Fibroblast of villous mesenchyme (primary cell): ENCODE data around the gene GPC6. TPM values are rescaled to one million over a fixed set of nuclear protein-coding genes. Genes with fewer than 3 reads are reported as not detected.

Source experiments
- DNase-seq: peaks from one replicate; pipeline ENCODE4 v3.0.0-alpha.2; 2010; ENCODE audit warnings: low read depth
- H3K4me3 ChIP-seq: 2 replicates; pipeline ENCODE4 v1.5.1; 2011; ENCODE audit warnings: low read depth, mild to moderate bottlenecking, low read length
- total RNA-seq: library from RNA; depleted of rRNA; stranded (reverse); fragments of >200 nt; gene quantifications from 2 replicates; pipeline ENCODE4 v1.2.3, GENCODE V29; 2012
- TF ChIP-seq, protein P1 (sequence below): IDR thresholded peaks from 2 replicates; pipeline ENCODE4 v1.5.1; 2012; ENCODE audit warnings: low read depth, mild to moderate bottlenecking, low read length; ENCODE audit not compliant: insufficient read depth

Gene GPC6
- total RNA-seq, 1 donor: 6.0 TPM

DNA sequence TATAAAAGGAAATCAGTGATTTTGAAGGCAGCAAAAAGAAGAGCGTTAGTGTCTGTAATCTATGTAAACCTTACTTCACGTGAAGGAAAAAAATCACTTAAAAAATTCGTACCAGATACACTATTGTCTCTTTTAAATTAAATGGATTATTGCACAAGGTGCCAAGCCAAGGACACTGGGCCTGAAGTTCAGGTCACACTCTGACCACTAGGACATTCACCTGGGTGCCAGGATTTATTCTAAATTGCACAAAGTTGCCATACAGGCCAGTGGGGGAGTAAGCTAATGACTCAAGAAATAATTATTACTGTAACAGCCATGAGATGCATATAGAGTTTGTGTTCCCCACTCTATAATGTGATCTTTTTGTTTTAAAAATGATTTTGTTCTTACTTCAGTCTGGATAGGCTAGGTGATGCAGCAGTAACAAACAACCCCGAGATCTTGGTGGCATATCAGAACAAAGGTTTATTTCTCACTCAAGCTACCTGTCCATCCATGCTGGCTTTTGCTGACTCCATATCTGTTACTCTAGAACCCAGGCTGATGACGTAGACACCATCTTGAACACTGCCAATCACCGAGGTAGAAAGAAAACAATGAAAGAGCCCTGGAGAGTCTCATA is 1000.8 kb downstream of the GPC6 start:
- TF ChIP-seq, protein P1, sequence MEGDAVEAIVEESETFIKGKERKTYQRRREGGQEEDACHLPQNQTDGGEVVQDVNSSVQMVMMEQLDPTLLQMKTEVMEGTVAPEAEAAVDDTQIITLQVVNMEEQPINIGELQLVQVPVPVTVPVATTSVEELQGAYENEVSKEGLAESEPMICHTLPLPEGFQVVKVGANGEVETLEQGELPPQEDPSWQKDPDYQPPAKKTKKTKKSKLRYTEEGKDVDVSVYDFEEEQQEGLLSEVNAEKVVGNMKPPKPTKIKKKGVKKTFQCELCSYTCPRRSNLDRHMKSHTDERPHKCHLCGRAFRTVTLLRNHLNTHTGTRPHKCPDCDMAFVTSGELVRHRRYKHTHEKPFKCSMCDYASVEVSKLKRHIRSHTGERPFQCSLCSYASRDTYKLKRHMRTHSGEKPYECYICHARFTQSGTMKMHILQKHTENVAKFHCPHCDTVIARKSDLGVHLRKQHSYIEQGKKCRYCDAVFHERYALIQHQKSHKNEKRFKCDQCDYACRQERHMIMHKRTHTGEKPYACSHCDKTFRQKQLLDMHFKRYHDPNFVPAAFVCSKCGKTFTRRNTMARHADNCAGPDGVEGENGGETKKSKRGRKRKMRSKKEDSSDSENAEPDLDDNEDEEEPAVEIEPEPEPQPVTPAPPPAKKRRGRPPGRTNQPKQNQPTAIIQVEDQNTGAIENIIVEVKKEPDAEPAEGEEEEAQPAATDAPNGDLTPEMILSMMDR: no peak
- no peak for DNase-seq
- no peak overlapping the region for H3K4me3 ChIP-seq

GRCh38 chr13:94228763-94229162 is 1002.2 kb downstream of the GPC6 start:
- H3K4me3 ChIP-seq: no peak overlapping the region
- DNase-seq: peak; percentile 12
- TF ChIP-seq, protein P1: no peak

GRCh38 chr13:94232161-94232950 is 1005.7 kb downstream of the GPC6 start:
- TF ChIP-seq, protein P1: no peak
- no peak overlapping the region for H3K4me3 ChIP-seq
- no peak for DNase-seq

DNA sequence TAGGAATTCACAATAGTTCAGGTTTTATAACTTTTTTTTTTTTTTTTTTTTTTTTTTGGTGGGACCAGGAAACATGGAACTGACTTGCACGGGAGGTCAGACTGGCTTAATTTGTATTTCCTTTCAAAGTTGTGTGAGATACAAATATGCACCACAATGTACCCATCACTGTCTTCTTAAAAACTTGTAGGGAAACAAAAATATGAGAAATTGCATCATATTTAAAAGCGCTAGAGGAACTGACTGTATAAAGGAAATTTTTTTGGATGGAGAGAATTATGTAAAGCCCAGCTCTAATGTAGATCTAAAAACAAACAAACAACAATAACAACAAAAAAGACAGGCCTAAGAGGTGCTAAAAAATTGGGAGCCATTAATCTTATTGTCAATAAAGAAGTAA is 1006.3 kb downstream of the GPC6 start:
- TF ChIP-seq, protein P1: no peak
- peak; percentile 27 for DNase-seq
- H3K4me3 ChIP-seq: no peak overlapping the region

- no peak overlapping the region for H3K4me3 ChIP-seq
- TF ChIP-seq, protein P1: no peak
- DNase-seq: peak; percentile 91
Measured at GRCh38 chr13:94233401-94233800, 1006.8 kb downstream of the GPC6 start.

DNA sequence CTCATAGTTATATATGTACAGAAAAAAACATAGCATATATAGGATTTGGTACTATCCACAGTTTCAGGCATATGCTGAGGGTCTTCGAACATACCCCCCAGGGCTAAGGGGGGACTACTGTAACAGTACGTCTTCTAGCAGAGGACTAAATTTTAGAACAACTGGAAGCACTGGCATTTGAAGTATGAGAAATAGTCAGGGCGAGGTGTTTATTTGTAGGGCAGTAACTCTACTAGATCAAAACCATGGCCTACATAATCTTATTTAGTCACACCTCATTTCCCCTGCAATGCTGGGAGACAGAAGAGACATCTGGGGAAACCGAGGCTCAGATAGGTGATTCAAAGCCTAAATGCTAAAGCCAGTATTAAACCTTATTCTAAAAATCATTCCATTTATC is 1007.2 kb downstream of the GPC6 start:
- TF ChIP-seq, protein P1: no peak
- H3K4me3 ChIP-seq: no peak overlapping the region
- DNase-seq: no peak
